ENCODE measurements around the gene DARS2.

Gene DARS2

DNA sequence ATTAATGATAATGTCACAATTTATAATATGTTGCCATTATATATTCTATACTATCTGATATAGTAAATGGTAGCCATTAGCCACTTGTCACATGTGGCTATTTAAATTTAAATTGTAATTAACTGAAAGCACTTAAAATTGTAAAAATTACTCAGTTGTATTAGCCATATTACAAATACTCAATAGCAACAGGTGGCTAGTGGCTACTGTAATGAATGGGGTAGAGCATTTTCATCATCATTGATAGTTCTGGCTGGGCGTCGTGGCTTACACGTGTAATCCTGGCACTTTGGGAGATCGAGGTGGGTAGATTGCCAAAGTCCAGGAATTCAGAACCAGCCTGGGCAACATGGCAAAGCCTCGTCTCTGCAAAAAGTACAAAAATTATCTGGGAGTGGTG lies 60.2 kb downstream of the DARS2 start:
- no peak overlapping the region for H3K4me2 ChIP-seq

DNA sequence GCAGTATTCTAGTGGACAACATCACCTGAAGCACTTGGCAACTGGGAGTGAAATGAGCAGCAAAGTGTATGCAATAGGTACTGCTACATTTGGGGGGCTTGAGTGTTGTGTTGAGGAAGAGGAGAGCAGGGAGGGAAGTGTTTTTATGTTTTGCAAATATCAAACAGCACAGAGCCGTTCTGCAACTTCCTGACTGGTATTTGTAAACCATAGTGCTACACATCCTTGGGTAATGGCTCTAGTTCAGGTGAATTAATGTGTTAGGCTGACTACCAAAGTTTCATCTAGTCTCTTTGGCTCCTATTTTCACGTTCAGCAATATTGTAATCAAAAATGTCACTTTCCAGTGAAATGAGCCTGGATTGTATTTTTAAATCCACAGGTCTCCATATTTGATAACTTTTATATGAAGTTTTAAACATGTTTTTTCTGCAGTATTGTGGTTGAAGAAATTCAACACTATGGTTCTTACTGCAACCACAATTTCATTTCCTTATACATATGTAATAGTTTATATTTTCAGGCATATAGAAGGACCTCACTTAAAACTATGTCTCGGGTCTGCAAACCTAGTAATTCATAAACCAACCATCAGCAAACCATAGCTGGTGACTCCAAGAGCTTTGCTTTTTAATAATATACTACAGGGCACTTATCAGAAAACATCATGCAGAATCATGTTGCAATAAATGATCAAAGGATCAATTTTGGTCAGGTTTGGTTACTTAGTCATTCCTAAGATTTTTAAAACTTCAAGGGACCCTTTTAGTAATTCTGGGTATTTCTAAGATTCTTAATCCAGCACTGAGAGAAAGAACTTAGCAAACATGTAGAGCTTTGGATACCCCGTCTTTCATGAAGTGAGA lies 62.5 kb downstream of the DARS2 start:
- H3K36me3 ChIP-seq: peaks cover 15% of the 10 kb centered on the region
- H3K4me3 ChIP-seq: no peak overlapping the region
- no peaks in the 10 kb centered on the region for H3K27me3 ChIP-seq
- H4K20me1 ChIP-seq: no peaks in the 10 kb centered on the region
- H3K4me1 ChIP-seq: no peaks in the 10 kb centered on the region
- no peaks in the 10 kb centered on the region for H3K9me3 ChIP-seq
- H3K4me2 ChIP-seq: no peak overlapping the region
- no peak overlapping the region for H3K27ac ChIP-seq
- no peak for TF ChIP-seq Cebpa-rat (IDR thresholded peaks at IDR 0.05)
- H3K9ac ChIP-seq: no peak overlapping the region

More for the DNA sequence above, 60.2 kb downstream of the DARS2 start:
- no peak overlapping the region for H3K27ac ChIP-seq
- H3K9me3 ChIP-seq: no peaks in the 10 kb centered on the region
- H3K36me3 ChIP-seq: peaks cover 15% of the 10 kb centered on the region
- no peak overlapping the region for H3K4me3 ChIP-seq
- no peaks in the 10 kb centered on the region for H3K27me3 ChIP-seq
- no peak for TF ChIP-seq Cebpa-rat (IDR thresholded peaks at IDR 0.05)
- no peaks in the 10 kb centered on the region for H4K20me1 ChIP-seq
- H3K9ac ChIP-seq: no peak overlapping the region
- no peaks in the 10 kb centered on the region for H3K4me1 ChIP-seq

DNA sequence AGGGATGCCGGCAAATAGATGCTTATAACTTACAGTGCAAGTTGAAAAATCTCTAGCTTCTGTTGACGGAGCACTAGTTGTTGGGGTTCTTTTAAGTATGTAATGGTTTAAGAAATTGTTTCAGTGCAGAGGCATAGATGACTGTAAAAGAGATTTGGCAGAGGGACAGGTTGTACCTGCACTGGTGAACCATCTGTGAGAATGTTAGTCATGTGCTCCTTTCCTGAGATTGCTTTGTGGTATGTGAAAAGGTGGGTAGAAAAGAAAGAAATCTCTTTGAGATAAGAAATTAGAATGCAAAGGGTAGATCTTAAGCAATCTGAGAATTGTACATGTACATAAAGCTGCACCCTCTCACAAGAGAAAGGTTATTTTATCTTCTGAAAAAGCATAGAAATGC lies 63.2 kb downstream of the DARS2 start:
- Histone ChIP-seq H3K27ac (no peak overlapping the region), H3K9me3 (no peaks in the 10 kb centered on the region), H3K27me3 (no peaks in the 10 kb centered on the region), H3K4me2 (no peak overlapping the region), H3K4me3 (no peak overlapping the region), H3K4me1 (no peaks in the 10 kb centered on the region), H4K20me1 (no peaks in the 10 kb centered on the region), H3K36me3 (peaks cover 15% of the 10 kb centered on the region), H3K9ac (no peak overlapping the region)
- no peak for TF ChIP-seq Cebpa-rat (IDR thresholded peaks at IDR 0.05)

DNA sequence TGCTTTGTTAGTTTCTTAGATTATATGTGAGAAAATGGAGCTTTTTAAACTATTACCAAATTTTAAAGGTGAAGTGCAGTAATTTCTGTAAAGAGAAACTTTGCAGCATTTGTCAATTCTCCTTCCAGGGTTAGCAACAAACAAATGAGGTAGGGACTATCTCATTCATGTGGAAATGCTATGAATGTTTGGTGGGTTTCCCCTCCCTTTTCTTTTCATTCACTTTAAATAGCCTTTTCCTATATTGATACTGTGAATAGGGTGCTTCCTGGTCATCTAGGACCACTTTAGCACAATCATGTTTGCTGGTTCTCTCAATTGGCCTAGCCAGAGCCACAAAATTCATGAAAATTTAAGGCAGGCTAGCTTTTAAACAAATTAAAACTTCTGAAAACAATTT lies 64.3 kb downstream of the DARS2 start:
- Histone ChIP-seq H3K9me3 (no peaks in the 10 kb centered on the region), H4K20me1 (no peaks in the 10 kb centered on the region), H3K4me2 (no peak overlapping the region), H3K4me1 (no peaks in the 10 kb centered on the region), H3K4me3 (no peak overlapping the region), H3K36me3 (peaks cover 15% of the 10 kb centered on the region), H3K27me3 (no peaks in the 10 kb centered on the region), H3K9ac (no peak overlapping the region), H3K27ac (no peak overlapping the region)
- no peak for TF ChIP-seq Cebpa-rat (IDR thresholded peaks at IDR 0.05)

DNA sequence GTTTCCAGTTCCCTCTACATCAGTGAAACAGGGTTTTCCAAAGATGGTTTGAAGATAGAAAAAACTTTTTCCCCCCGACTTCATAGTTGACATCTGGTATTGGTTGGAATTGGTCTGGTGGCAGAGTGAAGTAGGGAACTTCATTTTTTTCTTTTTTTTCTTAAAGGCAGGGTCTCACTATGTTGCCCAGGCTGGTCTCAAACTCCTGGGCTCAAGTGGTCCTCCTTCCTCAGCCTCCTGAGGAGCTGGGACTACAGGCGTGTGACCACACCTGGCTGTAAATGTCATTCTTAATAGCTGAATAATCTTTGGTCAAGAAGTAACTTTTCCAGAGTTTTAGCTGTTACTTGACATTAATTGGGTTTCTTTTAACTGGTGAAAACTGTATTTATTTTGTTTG lies 65.4 kb downstream of the DARS2 start:
- no peak overlapping the region for H3K4me2 ChIP-seq
- no peak overlapping the region for H3K9ac ChIP-seq
- no peaks in the 10 kb centered on the region for H4K20me1 ChIP-seq
- peaks cover 15% of the 10 kb centered on the region for H3K36me3 ChIP-seq
- no peak overlapping the region for H3K4me3 ChIP-seq
- H3K27me3 ChIP-seq: no peaks in the 10 kb centered on the region
- no peaks in the 10 kb centered on the region for H3K4me1 ChIP-seq
- no peak overlapping the region for H3K27ac ChIP-seq
- no peak for TF ChIP-seq Cebpa-rat (IDR thresholded peaks at IDR 0.05)
- no peaks in the 10 kb centered on the region for H3K9me3 ChIP-seq

DNA sequence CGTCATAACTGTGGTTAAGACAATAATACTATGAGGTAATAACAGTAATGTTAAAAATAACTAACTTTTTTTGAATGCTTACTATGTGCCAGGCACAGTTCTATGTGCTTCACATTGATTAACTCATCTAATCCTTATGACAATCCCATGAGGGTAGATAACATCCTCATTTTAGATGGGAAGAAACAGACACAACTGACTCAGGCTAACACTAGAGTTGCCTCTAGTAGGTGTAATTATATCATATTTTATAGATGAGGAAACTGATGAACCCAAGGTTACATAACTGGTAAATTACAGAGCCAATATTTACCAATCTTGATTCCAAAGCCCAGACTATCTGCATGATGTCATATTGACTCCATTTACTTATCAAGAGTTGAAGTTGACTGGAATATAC lies 69.1 kb downstream of the DARS2 start:
- Histone ChIP-seq H3K9ac (no peak overlapping the region), H3K4me2 (no peak overlapping the region), H3K9me3 (no peaks in the 10 kb centered on the region), H3K36me3 (no peaks in the 10 kb centered on the region), H3K27me3 (no peaks in the 10 kb centered on the region), H3K4me1 (no peaks in the 10 kb centered on the region), H3K27ac (no peak overlapping the region), H4K20me1 (no peaks in the 10 kb centered on the region), H3K4me3 (no peak overlapping the region)
- TF ChIP-seq Cebpa-rat (IDR thresholded peaks at IDR 0.05): no peak

DNA sequence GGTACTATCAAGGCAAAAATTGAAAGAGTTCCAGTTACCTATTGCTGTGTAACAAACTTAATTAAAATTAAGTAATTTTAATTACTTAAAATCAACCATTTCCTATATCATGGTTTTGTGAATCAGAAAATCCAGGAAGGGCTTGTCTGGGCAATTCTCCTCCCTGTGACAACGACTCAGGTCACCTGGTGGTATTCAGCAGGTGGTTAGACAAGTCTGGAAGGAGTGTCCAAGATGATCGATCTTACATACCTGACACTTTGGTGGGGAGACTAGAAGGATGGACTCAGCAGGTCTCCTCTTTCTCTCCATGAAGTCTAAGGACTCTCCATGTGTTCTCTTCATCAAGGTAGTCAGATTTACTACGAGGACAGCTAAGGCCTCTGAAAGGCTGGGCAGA lies 69.7 kb downstream of the DARS2 start:
- Histone ChIP-seq H4K20me1 (no peaks in the 10 kb centered on the region), H3K4me1 (no peaks in the 10 kb centered on the region), H3K4me3 (no peak overlapping the region), H3K27me3 (no peaks in the 10 kb centered on the region), H3K9ac (no peak overlapping the region), H3K9me3 (no peaks in the 10 kb centered on the region), H3K27ac (no peak overlapping the region), H3K36me3 (no peaks in the 10 kb centered on the region), H3K4me2 (no peak overlapping the region)
- no peak for TF ChIP-seq Cebpa-rat (IDR thresholded peaks at IDR 0.05)

DNA sequence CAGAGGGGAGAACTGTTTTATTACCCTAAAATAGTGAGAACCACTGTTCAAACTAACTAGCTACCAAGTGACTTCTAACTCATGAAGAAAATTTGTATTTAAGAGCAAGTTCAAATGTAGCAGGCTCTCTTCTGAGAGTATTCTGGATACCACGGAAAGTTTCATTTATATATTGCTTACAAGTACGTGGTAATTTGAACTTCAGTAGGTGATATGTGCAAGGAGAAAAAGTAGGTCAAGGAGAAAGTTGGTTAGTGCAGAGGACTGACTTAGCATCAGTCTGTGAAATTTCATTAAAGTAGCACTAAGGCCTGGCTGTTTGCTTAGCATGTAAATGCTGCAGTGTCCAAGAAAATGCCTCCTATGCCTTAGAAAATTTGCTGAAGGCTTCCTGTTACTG lies 76.0 kb downstream of the DARS2 start:
- no peaks in the 10 kb centered on the region for H3K36me3 ChIP-seq
- no peak overlapping the region for H3K4me3 ChIP-seq
- no peaks in the 10 kb centered on the region for H3K27me3 ChIP-seq
- H3K4me1 ChIP-seq: no peaks in the 10 kb centered on the region
- no peak overlapping the region for H3K9ac ChIP-seq
- H3K4me2 ChIP-seq: no peak overlapping the region
- TF ChIP-seq Cebpa-rat (IDR thresholded peaks at IDR 0.05): no peak
- no peak overlapping the region for H3K27ac ChIP-seq
- H3K9me3 ChIP-seq: no peaks in the 10 kb centered on the region
- no peaks in the 10 kb centered on the region for H4K20me1 ChIP-seq

DNA sequence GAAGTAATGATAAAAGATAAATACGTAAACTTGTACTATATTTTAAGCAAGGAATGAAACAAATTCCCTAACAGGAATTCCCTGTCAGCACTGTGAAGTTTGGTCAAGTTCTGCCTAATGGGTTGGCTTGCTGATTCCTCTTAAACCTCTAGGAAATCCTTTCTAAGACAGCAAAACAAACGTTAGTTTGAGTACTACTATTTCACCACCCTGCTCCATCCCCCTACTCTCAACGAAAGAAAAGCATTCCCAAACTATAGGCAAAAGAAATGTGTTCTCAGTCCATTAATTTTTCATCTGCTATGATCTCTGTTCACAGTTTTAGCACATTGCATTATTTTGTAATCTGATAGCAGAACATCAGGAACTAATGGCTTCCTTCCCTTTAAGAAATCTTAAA lies 76.5 kb downstream of the DARS2 start:
- Histone ChIP-seq H3K4me1 (peaks cover 2% of the 10 kb centered on the region; the same call in 1 of the 2 replicates), H3K9me3 (no peaks in the 10 kb centered on the region), H3K4me2 (no peak overlapping the region), H4K20me1 (no peaks in the 10 kb centered on the region), H3K4me3 (no peak overlapping the region), H3K9ac (no peak overlapping the region), H3K27me3 (no peaks in the 10 kb centered on the region), H3K27ac (no peak overlapping the region), H3K36me3 (no peaks in the 10 kb centered on the region)
- no peak for TF ChIP-seq Cebpa-rat (IDR thresholded peaks at IDR 0.05)

DNA sequence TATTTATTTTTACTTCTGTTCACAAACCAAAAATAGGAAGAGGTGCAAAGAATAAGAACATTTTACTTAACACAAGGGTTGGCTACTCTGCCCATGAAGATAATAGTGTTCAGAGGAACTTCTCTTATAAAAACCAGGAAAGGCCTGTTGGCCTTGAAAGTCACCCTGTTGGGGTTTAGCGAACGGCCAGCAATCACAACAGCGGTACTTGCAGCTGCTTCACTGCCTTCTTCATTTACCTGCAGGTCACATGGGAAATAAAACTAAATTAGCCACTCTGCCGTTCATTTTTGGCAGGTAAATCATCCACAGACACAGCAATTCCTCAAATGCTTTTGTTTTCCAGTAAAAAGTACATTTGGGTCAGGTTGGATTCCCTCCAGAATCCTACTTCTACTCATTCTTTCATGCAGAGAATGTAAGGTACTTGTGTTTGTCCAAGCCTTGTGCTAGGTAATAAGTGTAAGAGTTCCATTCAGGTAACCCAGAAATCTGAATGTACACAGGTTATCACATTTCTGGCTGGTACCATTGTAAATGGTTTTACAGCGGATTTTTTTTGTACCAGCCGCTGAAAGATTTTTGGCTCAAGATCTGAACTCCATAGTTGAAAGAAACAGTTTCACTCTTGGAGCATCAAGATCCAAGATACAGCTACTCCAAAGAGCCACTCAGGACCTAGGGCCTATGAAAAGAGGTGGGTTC lies 79.5 kb downstream of the DARS2 start:
- peaks cover 8% of the 10 kb centered on the region; the same call in 1 of the 2 replicates for H3K4me1 ChIP-seq
- H3K4me3 ChIP-seq: no peak overlapping the region
- no peaks in the 10 kb centered on the region for H3K27me3 ChIP-seq
- no peak overlapping the region for H3K9ac ChIP-seq
- no peak for TF ChIP-seq Cebpa-rat (IDR thresholded peaks at IDR 0.05)
- no peak overlapping the region for H3K27ac ChIP-seq
- no peaks in the 10 kb centered on the region for H4K20me1 ChIP-seq
- no peaks in the 10 kb centered on the region for H3K9me3 ChIP-seq
- no peaks in the 10 kb centered on the region for H3K36me3 ChIP-seq
- no peak overlapping the region for H3K4me2 ChIP-seq
